Endothelial cell of umbilical vein (primary cell): ENCODE data around the gene RORC. TPM values are rescaled to one million over a fixed set of nuclear protein-coding genes. Genes with fewer than 3 reads are reported as not detected.

ENCODE experiments used
- BruUV-seq: library from RNA; stranded (reverse); fragments of 400-500 nt; replicated peaks from 2 replicates; lab custom pipeline; 2021; lab: Mats Ljungman, UMichigan
- CTCF ChIA-PET: fragments of 300-600, 350-600 bp; sonication (Branson Sonifier 250); formaldehyde crosslinking; loops from one replicate; lab custom pipeline; 2021; ENCODE audit warnings: antibody characterized with exemption, inconsistent platforms; lab: Charles Lee
- POLR2A ChIA-PET: fragments of 300-600, 350-600 bp; sonication (Branson Sonifier 250); formaldehyde crosslinking; loops from one replicate; lab custom pipeline; 2021; ENCODE audit warnings: antibody characterized with exemption, inconsistent platforms; lab: Charles Lee
- DNase-seq: peaks from one replicate; pipeline ENCODE4 v3.0.0-alpha.2; 2011; ENCODE audit warnings: low read depth, low spot score
- FAIRE-seq: peaks from 2 replicates; lab custom pipeline; 2011; peaks lifted over from hg19 to GRCh38; lab: Jason Lieb, UNC
- H2AFZ ChIP-seq: 2 replicates; pipeline ENCODE4 v1.6.0; 2012; ENCODE audit warnings: low read depth, low read length, control low read depth, inconsistent platforms
- H3K27ac ChIP-seq: 2 replicates; pipeline ENCODE4 v1.5.1; 2011; ENCODE audit warnings: low read depth, mild to moderate bottlenecking, control low read depth, low read length, moderate library complexity; ENCODE audit not compliant: insufficient read depth
- H3K27me3 ChIP-seq, 2 experiments: 2 replicates each; pipeline versions ENCODE4 v1.6.0 to v1.6.1; 2011; ENCODE audit warnings: low read length in 2 of 2, mixed read lengths in 1 of 2; ENCODE audit not compliant: control insufficient read depth in 2 of 2, insufficient read depth in 2 of 2
- H3K36me3 ChIP-seq, 2 experiments: 2 replicates in 1 of 2; 3 replicates in 1 of 2; pipeline ENCODE4 v1.5.1; 2011; ENCODE audit warnings: low read length in 2 of 2, mild to moderate bottlenecking in 1 of 2, moderate library complexity in 1 of 2; ENCODE audit not compliant: control insufficient read depth in 2 of 2, insufficient read depth in 2 of 2; ENCODE audit errors: extremely low read depth in 1 of 2
- H3K4me1 ChIP-seq: 3 replicates; pipeline ENCODE4 v1.5.1; 2011; ENCODE audit warnings: mild to moderate bottlenecking, low read length; ENCODE audit not compliant: control insufficient read depth, insufficient read depth; ENCODE audit errors: extremely low read depth
- H3K4me2 ChIP-seq: 2 replicates; pipeline ENCODE4 v1.6.1; 2011; ENCODE audit warnings: low read length, control low read depth, mixed read lengths; ENCODE audit not compliant: insufficient read depth
- H3K4me3 ChIP-seq, 3 experiments: fragments of 200-600 bp in 1 of 3; sonication (generic), shearing (Covaris generic) in 1 of 3; replicated peaks in 1 of 3; 2 replicates each; pipeline ENCODE4 v1.5.1; 2011 to 2016; ENCODE audit warnings: control low read depth in 3 of 3, low read length in 3 of 3, mild to moderate bottlenecking in 2 of 3, inconsistent platforms in 1 of 3, low read depth in 1 of 3, moderate library complexity in 1 of 3; ENCODE audit not compliant: insufficient read depth in 1 of 3
- H3K79me2 ChIP-seq: 2 replicates; pipeline ENCODE4 v1.6.0; 2012; ENCODE audit warnings: low read length, inconsistent platforms; ENCODE audit not compliant: control insufficient read depth, insufficient read depth
- H3K9ac ChIP-seq: replicated peaks from 2 replicates; pipeline ENCODE3; 2011; ENCODE audit warnings: low read length, control low read depth; ENCODE audit not compliant: insufficient read depth; ENCODE audit errors: extremely low read depth
- H3K9me1 ChIP-seq: replicated peaks from 3 replicates; pipeline ENCODE4 v1.6.0; 2011; ENCODE audit warnings: mild to moderate bottlenecking, low read length; ENCODE audit not compliant: control insufficient read depth, insufficient read depth; ENCODE audit errors: extremely low read depth
- H3K9me3 ChIP-seq: replicated peaks from 2 replicates; pipeline ENCODE4 v1.5.1; 2012; ENCODE audit warnings: low read length, inconsistent platforms; ENCODE audit not compliant: control insufficient read depth, insufficient read depth
- H4K20me1 ChIP-seq: replicated peaks from 2 replicates; pipeline ENCODE3; 2011; ENCODE audit warnings: mild to moderate bottlenecking, low read length; ENCODE audit not compliant: control insufficient read depth, insufficient read depth; ENCODE audit errors: extremely low read depth
- CTCF ChIP-seq, 2 donors: IDR thresholded peaks; 1 replicate in 1 of 2; 2 replicates in 1 of 2; pipeline ENCODE4 v1.5.1; 2011; ENCODE audit warnings: low read length in 2 of 2, mild to moderate bottlenecking in 2 of 2, moderate library complexity in 2 of 2, control low read depth in 1 of 2, inconsistent platforms in 1 of 2, low read depth in 1 of 2; ENCODE audit not compliant: insufficient read depth in 1 of 2; ENCODE audit errors: extremely low read depth in 1 of 2
- EZH2 ChIP-seq: IDR thresholded peaks from 2 replicates; pipeline ENCODE4 v1.6.1; 2012; ENCODE audit warnings: borderline replicate concordance, low read depth, mild to moderate bottlenecking, moderate library complexity, low read length, inconsistent platforms; ENCODE audit not compliant: severe bottlenecking
- FOS ChIP-seq: IDR thresholded peaks from 2 replicates; pipeline ENCODE4 v1.6.1; 2011; ENCODE audit warnings: mild to moderate bottlenecking, low read length, moderate library complexity, borderline replicate concordance; ENCODE audit not compliant: insufficient read depth
- GATA2 ChIP-seq: IDR thresholded peaks from 2 replicates; pipeline ENCODE4 v1.7.0; 2011; ENCODE audit warnings: low read depth, mild to moderate bottlenecking, moderate library complexity, mixed read lengths, low read length; ENCODE audit not compliant: insufficient read length, insufficient read depth
- JUN ChIP-seq: IDR thresholded peaks from 2 replicates; pipeline ENCODE4 v1.6.1; 2011; ENCODE audit warnings: borderline replicate concordance, low read depth; ENCODE audit not compliant: insufficient read length, insufficient read depth
- MYC ChIP-seq: IDR thresholded peaks from one replicate; pipeline ENCODE4 v1.6.1; 2011; ENCODE audit warnings: mild to moderate bottlenecking, low read depth, low read length
- POLR2A ChIP-seq: IDR thresholded peaks from 2 replicates; pipeline ENCODE4 v1.6.1; 2012; ENCODE audit warnings: low read depth, mild to moderate bottlenecking, control low read depth, low read length
- POLR2AphosphoS5 ChIP-seq: IDR thresholded peaks from 2 replicates; pipeline ENCODE4 v1.6.1; 2012; ENCODE audit warnings: low read depth, mild to moderate bottlenecking, control low read depth, low read length, moderate library complexity; ENCODE audit not compliant: insufficient read depth
- dilution Hi-C: fragments of 300-500 bp; cut with MboI; formaldehyde crosslinking; loops from one replicate; pipeline ENCODE4 v1.15.0; 2019; ENCODE audit warnings: low sequenced_read_pairs; ENCODE audit not compliant: extremely low pct_ligation_motif_present
- intact Hi-C: fragments of 100-400 bp; cut with micrococcal nuclease; formaldehyde crosslinking; loops from one replicate; pipeline ENCODE4 v1.10.0; 2022
- polyA plus RNA-seq, 4 experiments: library from polyadenylated mRNA; depleted of rRNA in 3 of 4; stranded (reverse) in 3 of 4; unstranded in 1 of 4; fragments of >200 nt; gene quantifications; 2 replicates each; pipeline versions ENCODE4 v1.2.1 to v1.2.3, GENCODE V29; 2011 to 2012; ENCODE audit warnings: missing spikeins in 1 of 4
- total RNA-seq: library from RNA; stranded (reverse); gene quantifications from 2 replicates; pipeline ENCODE4 v1.2.3, GENCODE V29; 2021
- TF ChIP-seq, protein P1 (sequence below): IDR thresholded peaks from 2 replicates; pipeline ENCODE4 v1.6.1; 2011; ENCODE audit not compliant: insufficient read depth, insufficient read length

The RORC gene
- total and polyA plus RNA-seq, 2 donors (not counting 3 experiments of a cell fraction or from before 2014, with no cell fraction given), result not detected

DNA sequence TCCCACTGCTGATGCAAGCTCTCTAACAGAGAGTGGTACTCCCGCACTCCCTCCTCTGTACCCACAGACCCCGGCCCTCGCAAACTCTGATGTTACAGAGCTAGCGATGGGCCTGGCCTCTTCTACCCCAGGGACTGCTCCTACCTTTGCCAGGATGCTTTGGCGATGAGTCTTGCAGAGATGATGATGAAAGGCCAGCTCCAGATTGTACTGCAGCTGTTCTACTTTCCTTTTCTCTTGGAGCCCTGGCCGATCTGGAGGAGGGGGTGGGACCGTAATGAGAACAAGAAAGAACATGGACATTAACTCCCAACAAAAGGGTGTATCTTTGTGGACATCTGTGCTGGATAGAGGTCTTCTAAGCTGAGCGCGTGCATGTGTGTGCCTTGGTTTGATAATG lies 20.4 kb downstream of the RORC start:
- Histone ChIP-seq H3K4me2 (no peak overlapping the region), H3K9me1 (no peaks in the 10 kb centered on the region), H3K36me3 (no peaks in the 10 kb centered on the region), H3K4me1 (no peaks in the 10 kb centered on the region), H3K9me3 (no peaks in the 10 kb centered on the region), H2AFZ (no peak overlapping the region), H3K27ac (no peak overlapping the region), H3K9ac (no peak overlapping the region), H3K79me2 (no peaks in the 10 kb centered on the region), H3K27me3 (peaks cover 15 to 16% of the 10 kb centered on the region in 2 experiments), H3K4me3 (no peak overlapping the region), H4K20me1 (no peaks in the 10 kb centered on the region)
- CTCF ChIA-PET, result interaction anchor here (0.7 to 2.5 kb wide), 4 partner anchors 9 to 48 kb away, joined by 3 to 8 read pairs (median 4); partner anchors contain the start of gene MRPL9
- intact Hi-C loops (no loop called here), dilution Hi-C loops (no loop called here)
- TF ChIP-seq GATA2, result no peak
- no peak for TF ChIP-seq FOS
- TF ChIP-seq EZH2, result no peak
- TF ChIP-seq POLR2A, result no peak
- TF ChIP-seq CTCF (IDR thresholded peaks at IDR 0.05; ENCODE audit: extremely low read depth in 1 of 2, insufficient read depth in 1 of 2, low read depth in 1 of 2, low read length in 2 of 2), result no peak
- TF ChIP-seq, protein P1, sequence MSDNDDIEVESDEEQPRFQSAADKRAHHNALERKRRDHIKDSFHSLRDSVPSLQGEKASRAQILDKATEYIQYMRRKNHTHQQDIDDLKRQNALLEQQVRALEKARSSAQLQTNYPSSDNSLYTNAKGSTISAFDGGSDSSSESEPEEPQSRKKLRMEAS, result no peak
- no peak for TF ChIP-seq JUN
- TF ChIP-seq MYC, result no peak
- TF ChIP-seq POLR2AphosphoS5, result no peak
- DNase-seq, result no peak
- FAIRE-seq, result no peak
- POLR2A ChIA-PET, result no interaction called here
- no TSS peak for BruUV-seq
